Retinal pigment epithelial cell (primary cell): Measurements from ENCODE around the gene KIF20A.
A peak's percentile ranks its signal among the peaks of the same experiment; 100 is the strongest.

Source experiments
- DNase-seq: peaks from one replicate; pipeline ENCODE4 v3.0.0-alpha.2; 2010; ENCODE audit warnings: low read depth
- H3K4me3 ChIP-seq: 2 replicates; pipeline ENCODE4 v1.5.1; 2011; ENCODE audit warnings: mild to moderate bottlenecking, low read length, control low read depth, moderate library complexity
- TF ChIP-seq, protein P1 (sequence below): conservative IDR thresholded peaks from 2 replicates; pipeline ENCODE4 v1.5.1; 2011; ENCODE audit warnings: low read depth, low read length, control low read depth, inconsistent platforms

Gene KIF20A

DNA sequence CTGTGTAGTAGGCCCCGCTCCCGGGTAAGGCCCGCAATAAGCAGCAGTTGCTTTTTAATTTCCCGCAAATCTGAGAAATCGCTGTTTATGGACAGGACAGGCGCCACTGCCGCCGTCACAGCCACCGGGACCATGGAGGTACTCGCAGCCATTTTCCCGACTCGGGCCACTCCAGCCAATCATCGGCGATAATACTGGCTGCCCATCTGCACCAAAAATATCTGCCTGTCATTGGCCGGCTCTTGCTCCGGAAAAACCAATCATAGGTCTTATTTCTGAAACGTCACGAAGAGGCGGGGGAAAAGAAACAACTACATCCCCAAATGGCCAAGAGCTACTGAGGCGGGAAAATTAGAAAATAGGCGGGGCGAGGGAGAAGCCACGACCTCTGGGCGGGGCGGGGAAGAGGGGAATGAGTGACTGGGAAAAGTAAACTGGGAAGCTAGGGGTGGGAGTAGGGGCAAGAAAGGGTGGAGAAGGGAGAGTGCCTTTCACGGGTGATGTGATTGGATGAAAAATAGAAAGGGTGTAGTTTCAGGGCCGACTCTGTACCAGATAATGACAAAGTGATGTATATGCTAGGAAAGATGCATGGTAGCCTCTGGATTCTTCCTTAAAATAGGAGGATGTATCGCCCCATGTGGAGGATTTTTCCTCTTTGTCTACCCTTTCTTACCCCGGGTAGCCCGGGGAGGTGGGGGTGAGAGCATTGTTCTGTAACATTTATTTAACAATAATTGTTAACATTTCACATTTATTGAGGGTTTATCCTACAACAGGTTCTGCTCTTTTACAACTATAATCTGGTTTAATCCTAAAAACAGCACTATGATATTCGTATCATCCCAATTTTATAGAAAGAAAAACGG, 34.5 kb downstream of the KIF20A start, which contains the start of gene CDC23:
Gene CDC23 (minus strand): TSS at position 163 of the 869 bp plus-strand sequence. CDS start 11 bp downstream, at position 152.
- DNase-seq: peak; percentile 96
- H3K4me3 ChIP-seq: peak within 1 kb of the TSS; percentile 100
- TF ChIP-seq, protein P1, sequence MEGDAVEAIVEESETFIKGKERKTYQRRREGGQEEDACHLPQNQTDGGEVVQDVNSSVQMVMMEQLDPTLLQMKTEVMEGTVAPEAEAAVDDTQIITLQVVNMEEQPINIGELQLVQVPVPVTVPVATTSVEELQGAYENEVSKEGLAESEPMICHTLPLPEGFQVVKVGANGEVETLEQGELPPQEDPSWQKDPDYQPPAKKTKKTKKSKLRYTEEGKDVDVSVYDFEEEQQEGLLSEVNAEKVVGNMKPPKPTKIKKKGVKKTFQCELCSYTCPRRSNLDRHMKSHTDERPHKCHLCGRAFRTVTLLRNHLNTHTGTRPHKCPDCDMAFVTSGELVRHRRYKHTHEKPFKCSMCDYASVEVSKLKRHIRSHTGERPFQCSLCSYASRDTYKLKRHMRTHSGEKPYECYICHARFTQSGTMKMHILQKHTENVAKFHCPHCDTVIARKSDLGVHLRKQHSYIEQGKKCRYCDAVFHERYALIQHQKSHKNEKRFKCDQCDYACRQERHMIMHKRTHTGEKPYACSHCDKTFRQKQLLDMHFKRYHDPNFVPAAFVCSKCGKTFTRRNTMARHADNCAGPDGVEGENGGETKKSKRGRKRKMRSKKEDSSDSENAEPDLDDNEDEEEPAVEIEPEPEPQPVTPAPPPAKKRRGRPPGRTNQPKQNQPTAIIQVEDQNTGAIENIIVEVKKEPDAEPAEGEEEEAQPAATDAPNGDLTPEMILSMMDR: no peak

DNA sequence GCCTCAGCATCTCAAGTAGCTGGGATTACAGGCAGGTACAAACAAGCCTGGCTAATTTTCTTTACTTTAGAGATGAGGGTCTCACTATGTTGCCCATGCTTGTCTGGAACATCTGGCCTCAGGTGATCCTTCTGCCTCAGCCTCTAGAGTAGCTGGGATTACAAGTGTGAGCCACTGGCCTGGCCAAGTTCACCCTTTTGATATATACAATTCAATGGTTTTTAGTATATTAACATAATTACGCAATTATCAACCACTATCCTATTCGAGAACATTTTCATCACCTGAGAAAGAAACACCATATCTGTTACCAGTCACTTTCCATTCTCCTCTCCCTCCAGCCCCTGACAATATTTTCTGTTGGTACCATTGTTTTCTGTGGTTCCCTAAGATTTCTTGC, 37.9 kb downstream of the KIF20A start:
- no peak overlapping the region for H3K4me3 ChIP-seq
- no peak for DNase-seq
- TF ChIP-seq, protein P1: no peak

DNA sequence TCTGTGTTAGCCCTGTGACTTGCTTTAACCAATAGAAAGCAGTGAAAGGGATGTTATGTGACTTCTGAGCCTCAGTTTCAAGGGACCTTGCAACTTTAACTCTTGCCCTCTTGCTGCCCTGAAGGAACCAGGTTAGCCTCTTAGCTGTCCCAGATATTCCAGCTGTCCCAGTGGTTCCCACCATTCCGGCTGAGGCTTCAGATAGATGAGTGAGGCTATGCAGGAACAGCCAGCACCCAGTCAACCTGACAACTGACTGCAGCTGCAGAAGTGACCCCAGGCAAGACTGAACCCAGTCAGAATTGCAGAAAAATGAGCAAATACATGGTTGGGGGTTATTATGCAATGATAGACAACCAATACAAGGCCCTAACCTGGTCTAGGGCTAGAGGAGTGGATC, 44.6 kb downstream of the KIF20A start:
- no peak overlapping the region for H3K4me3 ChIP-seq
- DNase-seq: no peak
- TF ChIP-seq, protein P1: no peak

DNA sequence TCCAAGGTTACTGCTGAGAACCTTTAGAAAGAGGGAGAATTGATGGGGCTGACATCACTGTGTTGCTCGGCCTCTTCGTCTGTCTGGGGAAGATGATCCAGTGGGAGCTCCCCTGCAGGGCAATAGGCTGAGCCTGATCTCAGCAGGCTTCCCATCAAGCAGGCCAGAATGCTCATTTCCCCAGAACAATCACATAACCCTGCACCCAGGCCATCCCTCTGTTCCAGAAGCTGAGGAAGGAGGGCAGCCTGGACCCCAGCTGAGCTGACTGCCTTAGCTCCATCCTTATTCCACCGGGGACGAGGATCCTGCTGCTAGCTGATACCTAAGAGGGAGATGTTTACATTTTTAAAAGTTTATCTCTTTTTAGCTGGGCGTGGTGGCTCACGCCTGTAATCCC, 45.8 kb downstream of the KIF20A start:
- TF ChIP-seq, protein P1: no peak
- DNase-seq: no peak
- H3K4me3 ChIP-seq: no peak overlapping the region

DNA sequence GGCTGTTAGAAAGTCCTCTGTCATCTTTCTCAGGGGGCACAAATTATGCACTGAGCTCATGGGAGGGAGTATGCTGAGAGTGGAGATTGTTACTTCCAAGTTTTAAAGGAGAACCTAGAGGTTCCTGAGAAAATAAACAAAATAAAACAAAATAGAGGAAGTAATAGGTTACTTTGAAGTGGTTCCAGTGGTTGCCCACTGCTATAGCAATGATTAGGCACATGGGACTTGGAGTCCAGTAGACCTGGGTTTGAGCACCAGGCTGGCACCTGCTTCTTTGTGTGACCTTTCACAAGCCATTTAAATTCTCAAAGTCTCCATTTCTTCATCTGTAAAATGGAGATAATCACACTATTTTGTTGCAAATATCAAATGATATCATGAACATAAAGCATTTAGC, 48.0 kb downstream of the KIF20A start:
- no peak for DNase-seq
- TF ChIP-seq, protein P1: no peak
- no peak overlapping the region for H3K4me3 ChIP-seq

DNA sequence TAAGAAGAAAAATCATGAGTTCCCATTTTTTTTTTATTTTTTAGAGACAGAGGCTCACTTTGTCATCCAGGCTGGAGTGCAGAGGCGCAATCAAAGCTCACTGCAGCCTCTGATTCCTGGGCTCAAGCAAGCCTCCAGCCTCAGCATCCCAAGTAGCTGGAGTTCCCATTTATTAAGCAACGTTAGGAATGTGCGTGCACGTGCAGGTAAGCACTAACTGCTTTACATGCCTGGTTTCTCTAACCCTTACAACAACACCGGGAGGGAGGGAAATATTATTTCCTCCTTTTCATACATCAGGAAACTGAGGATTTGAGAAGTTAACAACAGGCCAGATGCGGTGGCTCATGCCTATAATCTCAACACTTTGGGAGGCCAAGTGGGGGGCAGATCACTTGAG, 50.5 kb downstream of the KIF20A start:
- DNase-seq: no peak
- no peak overlapping the region for H3K4me3 ChIP-seq
- TF ChIP-seq, protein P1: no peak

DNA sequence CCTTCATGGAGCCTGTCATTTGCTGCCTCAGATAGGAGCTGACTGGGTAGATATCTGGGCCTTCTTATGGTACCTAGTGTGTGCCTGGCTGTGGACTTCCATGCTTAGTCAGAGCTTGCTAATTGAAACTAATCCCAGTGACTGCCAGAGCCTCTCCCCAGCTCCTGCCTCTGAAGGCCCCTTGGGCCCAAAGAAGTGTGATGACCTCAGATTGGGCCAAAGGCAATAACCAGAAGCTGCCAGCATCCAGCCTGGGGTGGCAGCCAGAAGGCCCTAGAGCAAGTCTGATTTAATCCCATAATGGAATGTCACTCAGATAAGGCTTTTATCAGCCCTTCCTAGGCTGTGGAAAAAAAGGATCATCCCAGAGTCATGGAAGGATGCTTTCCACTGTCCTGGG, 51.3 kb downstream of the KIF20A start:
- DNase-seq: peak; percentile 40
- no peak overlapping the region for H3K4me3 ChIP-seq
- TF ChIP-seq, protein P1: no peak
